Measurements from ENCODE around the gene TTK.

DNA sequence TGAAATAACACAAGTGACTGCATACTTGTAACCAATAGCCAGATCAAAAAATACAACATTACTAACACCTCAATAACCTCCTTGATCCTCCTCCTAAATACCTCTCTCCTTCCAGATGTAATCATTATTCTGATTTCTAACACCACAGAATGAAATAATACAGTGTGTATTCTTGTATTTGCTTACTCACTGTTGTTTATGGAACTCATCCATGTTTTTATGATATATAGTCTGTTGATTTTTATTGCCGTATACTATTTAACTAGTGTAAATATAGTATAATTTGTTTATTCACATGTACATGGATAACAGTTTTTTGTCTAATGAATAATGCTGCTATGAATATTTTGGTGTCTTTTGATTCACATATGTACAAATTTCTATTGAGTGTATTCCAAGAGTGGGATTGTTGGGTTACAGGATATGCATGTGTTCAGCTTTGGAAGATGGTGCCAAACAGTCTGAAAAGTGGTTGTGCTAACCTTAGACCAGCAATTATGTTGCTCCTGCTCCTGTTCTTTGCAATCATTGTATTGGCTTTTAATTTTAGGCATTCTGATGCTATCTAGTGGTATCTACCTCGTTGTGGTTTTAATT is 11.5 kb downstream of the TTK start:
- no peak for TF ChIP-seq CTCF (IDR thresholded peaks at IDR 0.05; ENCODE audit: low read length)
- no peak for TF ChIP-seq EZH2 (IDR thresholded peaks at IDR 0.05; ENCODE audit: borderline replicate concordance, low read length)
